NB4 (cell line): Measurements from ENCODE around the gene PKNOX2.

ENCODE experiments used
- CTCF ChIP-seq: IDR thresholded peaks from one replicate; pipeline ENCODE4 v1.5.1; 2012; ENCODE audit warnings: low read depth, low read length
- MAX ChIP-seq: IDR thresholded peaks from 2 replicates; pipeline ENCODE4 v1.6.1; 2011; ENCODE audit warnings: low read depth, low read length
- POLR2A ChIP-seq: IDR thresholded peaks from 2 replicates; pipeline ENCODE4 v1.6.1; 2011; ENCODE audit warnings: mild to moderate bottlenecking; ENCODE audit not compliant: insufficient read length; ENCODE audit errors: extremely low read depth

- TF ChIP-seq CTCF (no peak), POLR2A (no peak), MAX (no peak)
Observed at GRCh38 chr11:125319649-125320048, 155.1 kb downstream of the PKNOX2 start.
